Suppressor macrophage (primary cell): Measurements from ENCODE around the gene HYAL1.

Experiments
- DNase-seq, 4 experiments: peaks; one replicate each; pipeline ENCODE4 v3.0.0-alpha.2; 2020 to 2022
- total RNA-seq, 17 experiments: gene quantifications; one replicate each; lab custom pipeline; 2026; ENCODE audit warnings: mixed read lengths in 6 of 17, inconsistent platforms in 3 of 17; lab: John Stamatoyannopoulos, UW

HYAL1 gene, protein sequence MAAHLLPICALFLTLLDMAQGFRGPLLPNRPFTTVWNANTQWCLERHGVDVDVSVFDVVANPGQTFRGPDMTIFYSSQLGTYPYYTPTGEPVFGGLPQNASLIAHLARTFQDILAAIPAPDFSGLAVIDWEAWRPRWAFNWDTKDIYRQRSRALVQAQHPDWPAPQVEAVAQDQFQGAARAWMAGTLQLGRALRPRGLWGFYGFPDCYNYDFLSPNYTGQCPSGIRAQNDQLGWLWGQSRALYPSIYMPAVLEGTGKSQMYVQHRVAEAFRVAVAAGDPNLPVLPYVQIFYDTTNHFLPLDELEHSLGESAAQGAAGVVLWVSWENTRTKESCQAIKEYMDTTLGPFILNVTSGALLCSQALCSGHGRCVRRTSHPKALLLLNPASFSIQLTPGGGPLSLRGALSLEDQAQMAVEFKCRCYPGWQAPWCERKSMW
- 0 to 3.1 (median 0.22) reads per million in 17 experiments for total RNA-seq

DNA sequence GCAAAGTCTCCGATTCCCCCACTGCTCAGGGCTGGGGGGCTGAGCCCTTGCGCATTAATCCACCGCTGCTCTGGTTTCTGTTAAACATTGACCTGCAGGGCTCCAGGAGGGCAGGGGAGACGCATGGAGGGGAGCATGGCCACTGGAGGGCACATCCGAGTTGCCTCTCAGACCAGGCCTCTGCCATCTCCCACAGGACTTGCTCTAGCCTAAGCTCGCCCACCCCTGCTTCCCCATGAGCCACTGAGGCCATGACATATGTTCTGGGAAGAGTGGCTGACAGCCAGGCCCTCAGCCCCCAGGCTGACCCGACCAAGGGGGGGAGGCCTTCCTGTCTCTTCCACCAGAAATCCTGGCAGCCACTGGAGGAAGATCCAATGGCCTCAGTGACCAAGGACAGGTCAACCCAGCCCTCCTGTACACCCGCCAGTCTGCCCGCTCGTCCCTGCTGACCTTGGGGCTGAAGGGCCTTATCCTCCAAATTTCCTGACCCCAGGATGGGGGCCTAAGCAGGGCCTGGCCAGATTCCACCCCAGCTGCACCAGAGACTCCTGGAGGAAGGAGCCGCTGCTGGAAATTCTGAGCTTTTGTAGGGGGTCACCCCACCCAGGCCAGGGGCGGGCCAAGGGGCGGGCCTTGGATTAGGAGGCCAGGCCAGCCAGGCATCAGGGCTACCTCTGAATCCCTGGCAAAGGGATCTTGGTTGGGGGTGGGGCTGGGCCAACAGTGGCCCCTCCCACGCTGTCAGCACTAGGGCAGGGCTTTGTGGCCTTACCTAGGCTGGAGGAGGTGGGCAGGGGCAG lies at the start of gene HYAL1:
HYAL1 (minus strand) TSS at position 562 of the 803 bp plus-strand sequence. CDS start 618 bp downstream, outside the sequence.
- DNase-seq: peak in 1 of 4 experiments; percentile 26

DNA sequence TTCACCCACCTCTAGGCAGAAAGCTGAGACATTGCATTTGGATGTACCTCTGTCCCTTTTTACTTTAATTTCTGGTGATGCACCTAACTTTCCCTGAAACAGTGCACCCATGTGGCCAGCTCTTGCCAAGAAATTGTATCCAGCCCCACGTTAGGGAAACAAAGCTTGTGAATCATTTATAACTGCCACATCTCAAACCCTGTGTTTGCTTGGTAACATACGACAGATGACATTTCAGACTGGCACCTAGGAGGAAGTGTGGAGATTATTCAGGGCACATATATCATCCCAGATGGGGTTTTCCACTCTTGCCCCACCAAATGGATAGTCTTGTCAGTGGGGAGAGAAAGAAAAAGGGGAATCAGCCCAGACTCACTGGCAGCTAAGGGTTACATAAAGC lies 49.4 kb upstream of the HYAL1 start:
- DNase-seq: peak; percentile 43 to 72 (median 50)

DNA sequence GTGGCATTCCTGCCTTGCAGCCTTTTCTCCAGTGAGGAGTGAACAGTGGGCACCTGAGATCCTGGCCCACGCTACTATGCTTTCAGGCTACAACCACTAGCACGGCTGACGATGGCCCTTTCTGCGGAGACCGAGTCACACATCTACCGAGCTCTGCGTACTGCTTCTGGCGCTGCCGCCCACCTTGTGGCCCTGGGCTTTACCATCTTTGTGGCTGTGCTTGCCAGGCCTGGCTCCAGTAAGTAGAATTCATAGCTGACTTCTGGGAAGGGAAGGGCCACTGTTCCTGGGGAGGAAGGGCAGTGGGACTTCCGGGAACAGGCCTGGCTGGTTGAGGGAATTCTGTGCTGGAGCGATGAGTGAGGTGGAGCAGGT lies 47.9 kb upstream of the HYAL1 start:
- DNase-seq: no peak

DNA sequence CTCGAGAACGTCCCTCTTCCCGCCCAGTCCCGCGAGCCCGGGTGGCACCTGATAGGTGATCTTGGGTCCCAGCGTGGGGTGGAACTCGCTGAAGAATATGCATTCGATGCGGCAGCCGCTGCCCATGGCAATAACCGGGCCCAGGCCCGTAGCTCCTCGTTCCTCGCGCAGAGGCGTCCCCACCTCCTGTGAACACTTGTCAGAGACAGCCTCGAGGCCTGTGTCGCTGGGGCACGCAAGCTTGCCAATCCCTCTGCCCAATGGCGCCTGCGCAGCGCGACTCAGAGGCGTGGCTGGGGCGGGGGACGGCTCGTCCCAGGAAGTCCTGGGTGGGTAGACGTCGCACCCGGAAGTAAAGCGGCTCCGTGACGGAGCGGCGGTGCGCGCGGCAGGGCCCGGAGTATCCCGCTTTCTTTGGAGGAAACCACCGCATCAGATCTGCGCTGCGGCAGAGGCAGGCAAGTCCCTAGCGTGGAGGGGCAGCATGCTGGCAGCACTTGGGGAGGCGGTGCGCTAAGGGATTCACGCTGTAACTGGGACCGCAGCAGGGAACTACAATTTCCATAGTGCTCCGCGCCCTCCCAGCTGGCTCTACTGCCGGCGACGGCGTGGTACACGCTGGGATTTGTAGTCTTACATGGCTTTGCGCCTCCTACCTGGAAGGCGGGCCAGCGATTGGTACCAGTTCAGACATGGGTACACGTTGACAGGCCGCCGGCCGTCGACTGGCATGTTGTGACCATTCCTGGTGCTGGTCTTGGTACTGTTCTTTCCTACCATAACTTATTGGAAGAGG lies 47.4 kb upstream of the HYAL1 start, which contains the start of the genes CYB561D2 and NPRL2:
CYB561D2 (plus strand) TSS at position 336 of the 796 bp plus-strand sequence. CDS start 572 bp downstream, outside the sequence.
NPRL2 (minus strand) TSS at position 249 of the 796 bp plus-strand sequence; CDS start at position 126, 123 bp downstream.
- peak; percentile 97 to 98 (median 98) for DNase-seq

DNA sequence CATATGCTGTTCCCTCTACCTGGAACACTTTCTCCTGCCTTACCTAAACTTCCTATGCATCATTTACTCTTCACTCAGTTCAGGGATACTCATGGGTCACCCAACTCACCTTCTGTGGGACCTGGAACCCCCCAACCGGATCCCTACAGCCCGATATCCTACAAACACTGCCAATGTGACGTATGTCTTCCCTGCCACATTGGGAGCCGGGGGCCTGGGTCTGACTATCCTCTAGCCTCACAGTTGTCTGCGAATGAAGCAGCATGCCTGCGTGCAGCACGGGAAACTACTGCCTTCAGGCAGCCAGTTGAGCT lies 46.8 kb upstream of the HYAL1 start:
- DNase-seq: no peak

DNA sequence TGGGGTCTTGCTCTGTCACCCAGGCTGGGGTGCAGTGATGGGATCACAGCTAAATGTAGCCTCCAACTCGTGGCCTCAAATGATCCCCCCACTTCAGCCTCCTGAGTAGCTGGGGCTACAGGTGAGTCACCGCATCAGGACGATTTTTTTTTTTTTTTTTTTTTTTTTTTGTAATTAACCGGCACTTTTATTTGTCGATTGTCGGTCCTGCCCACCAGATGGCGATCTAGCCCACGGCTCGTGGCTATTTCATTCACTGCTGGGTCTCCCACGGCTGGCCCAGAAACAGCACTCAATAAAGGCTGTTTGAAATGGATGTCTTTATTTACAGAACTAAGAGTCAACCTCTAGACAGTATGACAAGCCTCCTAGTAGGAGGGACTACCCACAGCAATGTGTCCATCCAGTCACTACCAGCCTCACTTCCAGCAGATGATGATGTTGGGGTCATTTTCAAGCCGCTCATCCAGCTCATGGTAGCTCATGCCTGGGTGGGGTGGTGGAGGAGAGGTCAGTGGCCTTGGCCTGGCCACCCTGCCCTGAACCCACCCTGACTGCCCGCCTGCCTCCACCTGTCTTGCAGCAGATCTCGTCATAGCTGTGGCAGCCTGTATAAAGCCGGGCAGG lies 43.9 kb upstream of the HYAL1 start:
- DNase-seq: peak; percentile 79 to 86 (median 82)

DNA sequence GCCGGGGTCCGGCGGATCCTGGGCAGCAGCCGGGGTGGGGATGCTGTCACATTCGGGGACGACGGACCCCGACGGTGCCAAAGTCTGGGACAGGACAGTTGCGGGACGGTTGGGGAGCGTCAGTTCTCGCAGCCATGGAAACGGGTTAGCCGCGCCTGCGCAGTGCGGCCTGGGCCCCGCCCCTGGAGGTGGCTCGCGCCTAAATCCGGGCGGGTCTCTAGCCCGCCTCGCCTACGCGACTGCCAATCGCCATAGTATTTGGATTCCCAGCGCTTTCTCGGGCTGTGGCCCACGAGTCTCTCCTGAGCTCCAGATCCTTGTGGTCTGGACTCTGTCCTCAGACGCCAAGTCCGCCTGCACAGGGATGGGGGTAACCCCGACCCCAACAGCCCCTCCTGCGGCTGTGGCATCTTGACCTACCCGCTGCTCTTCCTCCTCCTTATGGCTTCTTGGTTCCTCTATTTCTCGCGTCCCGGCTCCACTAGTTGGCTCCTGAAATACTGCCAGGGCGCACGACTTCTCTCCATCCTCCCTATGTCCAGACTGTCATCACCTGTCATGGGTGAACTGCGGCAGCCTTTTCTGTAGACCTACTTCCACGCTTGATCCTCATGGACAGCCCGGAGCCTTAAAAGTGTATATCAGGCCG lies 42.3 kb upstream of the HYAL1 start, which contains the start of gene ZMYND10:
ZMYND10 (minus strand) TSS at position 147 of the 649 bp plus-strand sequence. CDS start 153 bp downstream, outside the sequence.
- DNase-seq: peak; percentile 81 to 93 (median 87)

DNA sequence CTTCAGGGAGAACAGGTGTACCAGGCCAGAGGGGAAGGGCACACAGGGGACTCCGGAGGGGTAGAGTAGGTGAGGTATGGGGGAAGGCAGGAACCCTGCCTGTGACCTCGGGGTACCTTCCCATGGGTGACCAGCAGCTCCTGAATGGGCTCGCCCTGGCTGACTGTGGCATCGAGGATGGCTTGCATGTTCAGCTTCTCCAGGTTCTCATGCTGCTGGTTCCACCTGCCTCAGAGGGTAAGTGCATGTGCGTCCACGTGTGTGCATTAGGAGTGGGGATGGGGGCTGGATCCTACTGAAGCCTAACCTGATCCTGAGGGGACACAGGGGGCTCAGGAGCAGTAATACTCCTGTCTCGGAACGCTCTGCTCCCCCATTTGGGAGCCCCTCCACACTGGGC lies 41.6 kb upstream of the HYAL1 start:
- no peak for DNase-seq

DNA sequence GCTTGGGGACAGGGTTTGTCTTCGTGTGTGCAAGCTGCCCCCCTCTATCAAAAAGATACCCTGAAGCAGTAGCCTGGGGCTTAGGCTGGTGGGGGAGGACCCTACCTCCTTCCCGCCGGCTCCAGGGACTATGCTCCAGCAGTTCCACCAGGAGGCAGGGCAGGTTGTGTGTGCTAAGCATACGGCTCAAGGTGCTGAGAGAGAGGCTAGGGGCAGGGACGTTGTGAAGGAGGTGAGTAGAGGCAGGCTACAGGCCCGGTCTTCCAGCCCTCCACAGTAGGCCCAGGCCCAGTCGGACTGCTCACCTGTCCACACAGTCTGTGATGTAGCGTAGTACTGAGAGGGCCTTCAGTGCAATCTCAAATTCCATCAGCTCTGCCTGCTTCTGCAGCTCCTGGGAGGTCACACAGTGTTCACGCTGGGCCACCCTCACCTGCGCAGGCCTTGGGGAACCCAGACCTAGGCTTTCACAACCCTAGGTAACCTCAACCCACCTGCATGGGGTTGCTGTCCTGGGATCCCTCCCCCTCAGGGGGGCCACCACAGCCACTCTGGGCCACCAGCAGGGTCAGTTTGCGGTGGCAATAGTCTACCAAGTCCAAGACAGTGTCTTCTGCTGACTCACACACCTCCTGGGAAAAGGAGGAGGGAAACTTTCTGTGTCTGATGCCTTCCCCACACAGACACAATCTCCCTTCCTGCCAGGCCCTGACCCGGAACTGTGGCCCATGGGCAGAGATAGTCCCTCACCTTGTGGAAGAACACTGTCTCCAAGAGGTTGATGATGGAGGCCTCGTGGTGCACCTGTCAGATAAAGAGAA lies 39.6 kb upstream of the HYAL1 start:
- DNase-seq: no peak

DNA sequence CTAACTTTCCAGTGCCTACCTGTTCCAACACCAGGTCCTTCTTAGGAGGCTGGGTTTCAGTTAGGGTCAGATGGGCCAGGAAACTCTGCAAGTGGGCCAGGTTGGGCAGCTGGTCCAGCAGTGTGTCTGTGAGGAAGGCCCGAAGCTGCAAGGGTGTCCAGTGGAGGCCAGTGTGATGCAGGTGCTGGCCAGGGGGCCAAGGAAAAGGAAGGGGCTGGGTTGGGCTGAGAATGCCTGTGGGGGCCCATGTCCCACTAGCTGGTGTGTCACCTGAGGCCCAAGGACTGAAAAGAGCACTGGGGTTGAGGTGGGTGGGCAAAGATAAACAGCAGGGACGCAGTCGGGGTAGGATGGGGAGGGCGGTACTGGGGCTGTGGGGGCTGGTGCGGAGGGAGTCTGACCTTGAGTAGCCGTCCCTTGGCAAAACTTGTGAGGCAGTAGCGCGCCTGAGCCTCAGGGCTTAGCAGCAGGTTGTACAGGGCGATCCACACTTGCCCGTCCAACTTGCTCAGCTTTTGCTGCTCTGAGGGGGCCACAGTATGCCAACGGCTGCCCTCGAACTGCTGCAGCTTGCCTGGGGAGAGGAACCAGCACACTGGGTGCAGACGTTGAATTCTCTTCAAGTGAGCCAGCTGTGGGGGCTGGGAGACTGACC lies 38.7 kb upstream of the HYAL1 start:
- no peak for DNase-seq

DNA sequence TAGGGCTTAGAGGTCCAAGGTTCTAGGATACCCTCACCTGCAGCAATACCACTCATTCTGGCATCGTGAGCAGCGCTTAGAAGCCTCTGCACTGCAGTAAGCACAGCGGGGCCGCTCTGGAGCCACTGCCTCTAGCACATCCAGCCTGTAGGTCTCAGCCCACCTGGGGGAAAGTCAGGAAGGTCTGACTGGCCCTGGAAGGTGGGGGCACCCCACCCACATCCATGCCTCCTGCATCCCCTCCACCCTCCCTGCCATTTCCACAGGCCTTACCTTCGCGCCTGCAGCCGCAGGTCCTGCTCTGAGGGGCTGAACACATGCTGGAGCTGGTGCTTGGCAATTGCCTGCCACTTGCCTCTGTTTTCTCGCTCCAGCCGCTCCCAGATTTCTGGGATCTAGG lies 38.2 kb upstream of the HYAL1 start:
- DNase-seq: no peak

DNA sequence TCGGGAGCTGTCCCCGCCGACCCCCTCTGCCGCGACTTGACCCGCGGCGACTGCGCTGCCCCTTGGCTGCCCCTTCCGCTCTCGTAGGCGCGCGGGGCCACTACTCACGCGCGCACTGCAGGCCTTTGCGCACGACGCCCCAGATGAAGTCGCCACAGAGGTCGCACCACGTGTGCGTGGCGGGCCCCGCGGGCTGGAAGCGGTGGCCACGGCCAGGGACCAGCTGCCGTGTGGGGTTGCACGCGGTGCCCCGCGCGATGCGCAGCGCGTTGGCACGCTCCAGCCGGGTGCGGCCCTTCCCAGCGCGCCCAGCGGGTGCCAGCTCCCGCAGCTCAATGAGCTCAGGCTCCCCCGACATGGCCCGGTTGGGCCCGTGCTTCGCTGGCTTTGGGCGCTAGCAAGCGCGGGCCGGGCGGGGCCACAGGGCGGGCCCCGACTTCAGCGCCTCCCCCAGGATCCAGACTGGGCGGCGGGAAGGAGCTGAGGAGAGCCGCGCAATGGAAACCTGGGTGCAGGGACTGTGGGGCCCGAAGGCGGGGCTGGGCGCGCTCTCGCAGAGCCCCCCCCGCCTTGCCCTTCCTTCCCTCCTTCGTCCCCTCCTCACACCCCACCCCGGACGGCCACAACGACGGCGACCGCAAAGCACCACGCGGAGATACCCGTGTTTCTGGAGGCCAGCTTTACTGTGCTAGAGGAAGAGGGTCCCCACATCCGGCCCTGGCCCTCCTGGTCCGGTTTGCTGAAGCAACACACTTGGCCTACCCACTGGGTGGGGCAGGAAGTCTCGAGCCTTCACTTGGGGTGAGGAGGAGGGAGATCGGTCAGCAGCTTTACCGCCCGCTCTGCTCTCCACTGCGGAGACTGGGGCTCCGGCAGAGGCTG lies 37.3 kb upstream of the HYAL1 start, which contains the start of gene RASSF1:
RASSF1 (minus strand) TSS at position 389 of the 882 bp plus-strand sequence; CDS start at position 358, 31 bp downstream.
- DNase-seq: peak; percentile 85 to 94 (median 90)

DNA sequence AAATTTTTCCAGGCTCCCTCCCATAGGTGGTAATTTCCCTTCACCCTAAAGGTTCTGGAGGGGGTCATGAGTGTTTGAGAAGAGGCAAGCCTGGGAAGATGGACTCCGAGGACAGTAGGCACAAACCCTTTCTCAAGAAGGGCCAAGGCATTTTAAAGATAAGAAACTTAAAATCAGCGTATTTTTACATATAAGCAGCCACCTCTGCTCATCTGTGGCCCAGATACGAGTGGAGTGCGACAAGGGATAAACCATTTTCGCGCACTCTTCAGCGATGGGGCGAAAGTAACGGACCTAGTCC lies 36.7 kb upstream of the HYAL1 start:
- no peak for DNase-seq

DNA sequence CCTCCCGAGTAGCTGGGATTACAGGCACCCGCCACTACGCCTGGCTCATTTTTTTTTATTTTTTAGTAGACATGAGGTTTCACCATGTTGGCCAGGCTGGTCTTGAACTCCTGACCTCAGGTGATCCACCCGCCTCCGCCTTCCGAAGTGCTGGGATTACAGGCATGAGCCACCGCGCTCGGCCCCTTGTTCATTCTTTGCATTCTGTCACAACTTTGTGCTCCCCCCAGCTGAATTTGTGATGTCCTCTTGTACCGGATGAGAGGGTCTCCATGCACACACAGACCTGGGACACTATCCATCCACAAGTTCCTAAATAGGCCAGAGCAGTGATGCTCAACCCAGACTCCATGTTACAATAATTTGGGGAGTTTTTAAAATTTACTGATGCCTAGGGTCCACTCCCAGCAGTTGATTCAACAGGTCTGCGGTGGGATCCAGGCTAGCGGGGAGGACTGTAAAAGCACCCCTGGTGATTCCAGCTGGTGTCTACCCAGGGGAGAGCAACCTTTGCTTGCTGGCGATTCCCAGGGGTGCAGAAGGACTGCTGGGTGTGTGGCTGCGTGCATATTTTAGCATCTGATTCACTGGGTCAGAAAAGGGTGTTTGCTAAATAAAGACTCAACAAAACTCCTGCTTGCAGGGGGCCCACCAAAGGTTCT lies 36.2 kb upstream of the HYAL1 start:
- no peak for DNase-seq

DNA sequence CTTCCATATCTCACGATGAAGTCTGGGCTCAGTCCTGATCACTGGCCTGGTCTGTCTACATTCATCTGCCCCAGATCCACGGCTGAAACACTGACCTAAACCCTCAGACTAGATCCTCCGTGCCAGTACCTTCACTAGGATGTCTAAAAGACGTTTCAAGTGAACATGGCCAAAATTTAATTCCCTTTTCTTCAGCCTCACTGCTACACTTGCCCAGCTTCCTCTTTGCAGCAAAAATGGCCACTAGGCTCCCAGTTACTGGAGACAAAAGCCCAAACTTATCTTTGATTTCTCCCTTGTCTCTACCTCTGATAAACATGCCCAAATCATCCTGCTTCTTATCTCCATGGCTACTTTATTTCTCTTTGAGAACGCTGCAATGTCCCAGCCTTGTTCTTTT lies 35.6 kb upstream of the HYAL1 start:
- DNase-seq: peak; percentile 59 to 80 (median 70)

DNA sequence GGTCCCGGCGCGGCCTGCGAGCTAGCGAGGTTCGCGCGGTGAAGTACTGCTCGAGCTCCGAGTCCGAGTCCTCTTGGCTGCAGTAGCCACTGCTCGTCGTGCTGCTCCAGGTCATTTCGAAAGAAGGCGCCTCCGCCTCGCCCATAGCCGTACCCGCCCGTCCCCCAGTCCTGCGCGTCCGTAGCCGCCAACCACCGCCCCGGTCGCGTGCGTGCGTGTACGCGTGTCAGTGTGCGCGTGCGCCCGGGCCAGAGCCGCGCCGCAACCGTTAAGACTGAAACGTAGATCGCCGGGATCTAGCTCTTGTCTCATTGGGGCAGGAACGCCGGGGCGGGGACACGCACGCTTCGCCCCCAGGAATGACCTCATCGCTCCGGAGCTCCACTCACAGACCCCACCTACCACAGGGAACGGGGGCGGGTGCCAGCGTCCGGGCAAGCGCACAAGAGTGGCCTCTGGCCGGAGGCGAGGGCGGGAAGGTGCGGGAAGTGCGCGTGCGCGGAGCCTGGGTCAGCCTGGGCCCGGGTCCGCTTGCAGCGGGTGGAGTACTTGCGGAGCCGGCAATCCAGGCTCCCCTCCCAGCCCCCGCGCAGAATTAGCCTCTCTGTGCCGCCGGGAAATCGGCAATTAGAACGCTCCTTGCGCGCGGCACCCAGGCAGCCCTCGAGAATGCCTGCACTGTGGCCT lies 33.9 kb upstream of the HYAL1 start:
- peak; percentile 99 to 100 (median 100) for DNase-seq

DNA sequence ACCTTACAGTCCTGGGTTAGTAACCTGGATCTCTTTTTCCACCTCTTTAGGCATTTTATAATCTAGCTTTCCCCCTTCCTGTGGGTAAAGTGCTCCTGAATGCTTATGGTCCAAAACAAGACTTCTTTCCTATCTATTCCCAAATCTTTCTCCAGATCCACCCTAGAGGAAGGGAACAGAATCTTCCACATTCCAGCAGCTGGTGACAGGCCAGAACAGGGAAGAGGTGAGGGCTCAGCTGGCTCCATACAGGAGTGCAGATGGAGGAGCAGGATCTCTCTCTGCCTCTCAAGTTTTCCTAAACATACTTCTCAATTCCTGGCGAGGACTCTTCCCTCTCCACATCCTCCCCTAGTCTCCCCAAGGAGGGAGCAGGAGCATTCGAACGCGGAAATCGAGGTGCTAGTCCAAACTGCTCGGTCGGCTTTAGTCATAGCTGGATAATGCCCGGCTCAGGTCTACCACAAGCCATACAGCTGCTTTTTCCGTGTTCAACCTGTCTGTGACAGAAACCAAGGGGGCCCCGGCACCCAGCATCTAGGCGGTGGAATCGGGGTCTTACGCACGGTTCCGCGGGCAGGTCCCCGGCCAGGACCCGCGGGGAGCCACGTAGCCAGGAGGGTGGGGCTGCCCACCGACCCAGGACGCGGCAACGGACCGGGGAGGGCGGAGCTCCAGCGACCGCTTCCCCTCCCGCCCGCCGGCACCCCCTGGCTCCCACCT lies 33.2 kb upstream of the HYAL1 start:
- DNase-seq: no peak
